Large intestine (tissue), 12 donors: ENCODE measurements around the gene TGFB3. TPM values are rescaled to one million over a fixed set of nuclear protein-coding genes. Genes with fewer than 3 reads are reported as not detected.
A peak's percentile ranks its signal among the peaks of the same experiment; 100 is the strongest.

Source experiments
- DNase-seq, 2 donors: peaks; one replicate each; pipeline versions ENCODE4 v3.0.0 to v3.0.0-alpha.2; 2013
- H3K27ac ChIP-seq: one replicate; pipeline ENCODE4 v1.5.1; 2013; ENCODE audit warnings: low read length
- H3K27me3 ChIP-seq: 2 replicates; pipeline ENCODE4 v1.6.1; 2013; ENCODE audit warnings: low read length; ENCODE audit not compliant: control insufficient read depth, insufficient read depth
- H3K36me3 ChIP-seq: 2 replicates; pipeline ENCODE4 v1.6.1; 2013; ENCODE audit warnings: low read length; ENCODE audit not compliant: control insufficient read depth, insufficient read depth
- H3K4me1 ChIP-seq: one replicate; pipeline ENCODE4 v1.6.1; 2013; ENCODE audit warnings: low read length; ENCODE audit not compliant: control insufficient read depth, insufficient read depth
- H3K4me3 ChIP-seq: one replicate; pipeline ENCODE4 v1.5.1; 2013; ENCODE audit warnings: low read length
- H3K9me3 ChIP-seq: one replicate; pipeline ENCODE4 v1.6.1; 2013; ENCODE audit warnings: mild to moderate bottlenecking, low read depth, low read length, moderate library complexity; ENCODE audit not compliant: control insufficient read depth
- WGBS: methylation state at CpG from one replicate; pipeline ENCODE4 v1.1.5; 2013; ENCODE audit warnings: low lambda C conversion rate; ENCODE audit not compliant: insufficient coverage; 5-methylcytosine and 5-hydroxymethylcytosine counted together
- long read RNA-seq, 11 donors: transcript quantifications; one replicate each; lab custom pipeline, GENCODE V29; 2026
- polyA plus RNA-seq: library from polyadenylated mRNA; unstranded; fragments of 120-200 nt; gene quantifications from one replicate; pipeline ENCODE4 v1.2.1, GENCODE V29; 2013

The TGFB3 gene
- 21.1 TPM for polyA plus RNA-seq
- long read RNA-seq, donor 1, partial matches to known transcripts = 0 of 1 reads
- long read RNA-seq, donor 1, other reads (novel, unspliced or antisense) = 0 of 1 reads
- long read RNA-seq, donor 2, partial matches to known transcripts = 23 of 66 reads
- long read RNA-seq, donor 2, other reads (novel, unspliced or antisense) = 42 of 66 reads
- long read RNA-seq, donor 3 = 0 reads
- long read RNA-seq, donor 4 = 0 reads
- long read RNA-seq, donor 5, partial matches to known transcripts = 13 of 25 reads
- long read RNA-seq, donor 5, other reads (novel, unspliced or antisense) = 9 of 25 reads
- long read RNA-seq, donor 6, partial matches to known transcripts = 0 of 2 reads
- long read RNA-seq, donor 6, other reads (novel, unspliced or antisense) = 0 of 2 reads
- long read RNA-seq, donor 7, partial matches to known transcripts = 5 of 5 reads
- long read RNA-seq, donor 7, other reads (novel, unspliced or antisense) = 0 of 5 reads
- long read RNA-seq, donor 8, partial matches to known transcripts = 0 of 1 reads
- long read RNA-seq, donor 8, other reads (novel, unspliced or antisense) = 0 of 1 reads
- long read RNA-seq, donor 9, partial matches to known transcripts = 0 of 1 reads
- long read RNA-seq, donor 9, other reads (novel, unspliced or antisense) = 0 of 1 reads
- long read RNA-seq, donor 10, partial matches to known transcripts = 0 of 1 reads
- long read RNA-seq, donor 10, other reads (novel, unspliced or antisense) = 0 of 1 reads
- long read RNA-seq, donor 11, partial matches to known transcripts = 13 of 34 reads
- long read RNA-seq, donor 11, other reads (novel, unspliced or antisense) = 18 of 34 reads

GRCh38 chr14:75981426-75982265, at the start of gene TGFB3:
Gene TGFB3 (minus strand): TSS chr14:75981995. CDS start chr14:75980893, 1,102 bp downstream.
- Histone ChIP-seq H3K27me3 (no peaks in the 10 kb centered on the region), H3K4me1 (peaks cover 26% of the 10 kb centered on the region), H3K27ac (peak within 1 kb of the TSS; percentile 82), H3K36me3 (no peaks in the 10 kb centered on the region), H3K9me3 (no peaks in the 10 kb centered on the region), H3K4me3 (peak within 1 kb of the TSS; percentile 53)
- DNase-seq = peak; percentile 87 to 89
- WGBS = 0% methylated on average over 6 of the region's 26 CpGs

GRCh38 chr14:76024211-76024907, 42.6 kb upstream of the TGFB3 start:
- Histone ChIP-seq H3K27me3 (no peaks in the 10 kb centered on the region), H3K4me1 (no peaks in the 10 kb centered on the region), H3K4me3 (no peak overlapping the region), H3K9me3 (peaks cover 16% of the 10 kb centered on the region), H3K36me3 (peaks cover 29% of the 10 kb centered on the region), H3K27ac (no peak overlapping the region)
- no CpG with 5 or more reads among the region's 4 CpGs for WGBS
- peak in 1 of 2 donors; percentile 37 for DNase-seq

GRCh38 chr14:76023757-76024156, 42.0 kb upstream of the TGFB3 start:
- peaks cover 17% of the 10 kb centered on the region for H3K9me3 ChIP-seq
- no peak for DNase-seq
- H3K27ac ChIP-seq = no peak overlapping the region
- no peaks in the 10 kb centered on the region for H3K27me3 ChIP-seq
- no peaks in the 10 kb centered on the region for H3K4me1 ChIP-seq
- H3K36me3 ChIP-seq = peaks cover 29% of the 10 kb centered on the region
- H3K4me3 ChIP-seq = no peak overlapping the region
- no CpG with 5 or more reads among the region's 1 CpG for WGBS

- H3K27ac ChIP-seq = no peak overlapping the region
- DNase-seq = no peak
- peaks cover 17% of the 10 kb centered on the region for H3K9me3 ChIP-seq
- H3K4me3 ChIP-seq = no peak overlapping the region
- H3K27me3 ChIP-seq = no peaks in the 10 kb centered on the region
- peaks cover 29% of the 10 kb centered on the region for H3K36me3 ChIP-seq
- WGBS = no CpG with 5 or more reads among the region's 2 CpGs
- no peaks in the 10 kb centered on the region for H3K4me1 ChIP-seq
Measured at GRCh38 chr14:76022991-76023390, 41.2 kb upstream of the TGFB3 start.

GRCh38 chr14:76019676-76020075, 37.9 kb upstream of the TGFB3 start:
- DNase-seq = no peak
- Histone ChIP-seq H3K27me3 (no peaks in the 10 kb centered on the region), H3K4me1 (no peaks in the 10 kb centered on the region), H3K36me3 (peaks cover 28% of the 10 kb centered on the region), H3K4me3 (no peak overlapping the region), H3K9me3 (peaks cover 22% of the 10 kb centered on the region), H3K27ac (no peak overlapping the region)
- WGBS = no CpG with 5 or more reads among the region's 2 CpGs

- no peak for DNase-seq
- no CpG with 5 or more reads among the region's 1 CpG for WGBS
- no peaks in the 10 kb centered on the region for H3K4me1 ChIP-seq
- no peaks in the 10 kb centered on the region for H3K27me3 ChIP-seq
- H3K9me3 ChIP-seq = peaks cover 19% of the 10 kb centered on the region
- H3K4me3 ChIP-seq = no peak overlapping the region
- H3K27ac ChIP-seq = no peak overlapping the region
- H3K36me3 ChIP-seq = peaks cover 42% of the 10 kb centered on the region
Measured at GRCh38 chr14:76015668-76016067, 33.9 kb upstream of the TGFB3 start.

GRCh38 chr14:76015191-76015590, 33.4 kb upstream of the TGFB3 start:
- Histone ChIP-seq H3K36me3 (peaks cover 38% of the 10 kb centered on the region), H3K9me3 (peaks cover 15% of the 10 kb centered on the region), H3K4me3 (no peak overlapping the region), H3K27me3 (no peaks in the 10 kb centered on the region), H3K4me1 (no peaks in the 10 kb centered on the region), H3K27ac (no peak overlapping the region)
- no CpG with 5 or more reads among the region's 1 CpG for WGBS
- DNase-seq = no peak

- Histone ChIP-seq H3K9me3 (peaks cover 5% of the 10 kb centered on the region), H3K27ac (no peak overlapping the region), H3K4me3 (no peak overlapping the region), H3K4me1 (no peaks in the 10 kb centered on the region), H3K27me3 (no peaks in the 10 kb centered on the region), H3K36me3 (peaks cover 59% of the 10 kb centered on the region)
- DNase-seq = peak; percentile 9 to 29
- 100% methylated on average over 1 of the region's 9 CpGs for WGBS
Measured at GRCh38 chr14:76012354-76012753, 30.6 kb upstream of the TGFB3 start.

GRCh38 chr14:76011930-76012329, 30.1 kb upstream of the TGFB3 start:
- no peak for DNase-seq
- peaks cover under 1% of the 10 kb centered on the region for H3K9me3 ChIP-seq
- H3K27me3 ChIP-seq = no peaks in the 10 kb centered on the region
- no peaks in the 10 kb centered on the region for H3K4me1 ChIP-seq
- H3K4me3 ChIP-seq = no peak overlapping the region
- H3K36me3 ChIP-seq = peaks cover 64% of the 10 kb centered on the region
- H3K27ac ChIP-seq = no peak overlapping the region
